ENCODE results near the gene ZBTB11. TPM values are rescaled to one million over a fixed set of nuclear protein-coding genes. Genes with fewer than 3 reads are reported as not detected.

ZBTB11 gene
- total and polyA plus RNA-seq, 10 of the 15 experiments (the other 5 are each of a cell fraction or from before 2014, with no cell fraction given), result 3.5 to 25.7 (median 18.0) TPM

GRCh38 chr3:101643009-101643844 lies 33.7 kb downstream of the ZBTB11 start:
- SMC1A ChIA-PET (ENCODE audit: uncharacterized antibody, unreplicated experiment), result no interaction called here
- in situ Hi-C loops (cut with MboI), result no loop called here
- no peak for TF ChIP-seq BCL3 (IDR thresholded peaks at IDR 0.05; ENCODE audit: borderline replicate concordance, insufficient read depth, low read depth, low read length, poor library complexity, severe bottlenecking)
- no peak for TF ChIP-seq TCF7 (IDR thresholded peaks at IDR 0.05; ENCODE audit: borderline replicate concordance)
- no peak for TF ChIP-seq CEBPZ (IDR thresholded peaks at IDR 0.05; ENCODE audit: low read depth, low read length)
- TF ChIP-seq RB1 (IDR thresholded peaks at IDR 0.05; ENCODE audit: borderline replicate concordance), result no peak
- no peak for TF ChIP-seq NR2C1 (IDR thresholded peaks at IDR 0.05)
- no peak for TF ChIP-seq ZBTB33 (IDR thresholded peaks at IDR 0.05)
- no peak for TF ChIP-seq SREBF2 (IDR thresholded peaks at IDR 0.05; ENCODE audit: low read length)
- no peak for TF ChIP-seq MLLT1 (IDR thresholded peaks at IDR 0.05)
- TF ChIP-seq ZBED1 (IDR thresholded peaks at IDR 0.05; ENCODE audit: borderline replicate concordance), result no peak
- Histone ChIP-seq H3K4me3 (no peak overlapping the region), H4K20me1 (ENCODE audit: control insufficient read depth, insufficient read depth) (no peaks in the 10 kb centered on the region), H3K9ac (ENCODE audit: control insufficient read depth, insufficient read depth, low read length) (no peak overlapping the region), H3K36me3 (ENCODE audit: control insufficient read depth in 2 of 2, insufficient read depth in 2 of 2, low read length in 1 of 2) (no peaks in the 10 kb centered on the region), H3K27ac (ENCODE audit: control insufficient read depth, insufficient read depth) (no peak overlapping the region), H3K4me2 (ENCODE audit: control insufficient read depth, insufficient read depth) (no peak overlapping the region), H2AFZ (ENCODE audit: control insufficient read depth, low read depth, low read length) (no peak overlapping the region), H3K9me3 (replicated peaks; ENCODE audit: control insufficient read depth, insufficient read depth, low read length) (no peaks in the 10 kb centered on the region), H3K79me2 (ENCODE audit: control insufficient read depth, insufficient read depth, low read length) (no peaks in the 10 kb centered on the region), H3K4me1 (ENCODE audit: control insufficient read depth, insufficient read depth, low read length) (no peaks in the 10 kb centered on the region), H3K27me3 (replicated peaks in 1 of 2; ENCODE audit: control insufficient read depth in 2 of 2, insufficient read depth in 2 of 2, low read length in 1 of 2) (no peaks in the 10 kb centered on the region)
- no peak for DNase-seq (ENCODE audit: low read depth, low spot score)
- RAD21 ChIA-PET (ENCODE audit: unreplicated experiment), result no interaction called here
- 86% methylated on average over 8 of the region's 8 CpGs for WGBS (ENCODE audit: insufficient coverage, insufficient replicate concordance, low lambda C conversion rate, missing lambda C conversion rate)
- CTCF ChIA-PET, result no interaction called here
- no peak for FAIRE-seq
- POLR2A ChIA-PET, result no interaction called here
- intact Hi-C loops (cut with micrococcal nuclease; ENCODE audit: unreplicated experiment), result no loop called here
- BruUV-seq (replicated peaks), result no TSS peak
- no peak for ATAC-seq
